GM21825 (cell line): ENCODE results near the gene GIMAP5.
"Not testable (repeated sequence)": the region's sequence is repeated elsewhere in the genome, so short reads cannot be mapped to it uniquely, and the experiment has no call there.

ENCODE experiments used
- ATAC-seq: cut with Tn5 transposase; IDR thresholded peaks from one replicate; pipeline ENCODE4 v1.9.1; 2021; ENCODE audit warnings: mild to moderate bottlenecking, moderate library complexity; ENCODE audit not compliant: unreplicated experiment

Gene GIMAP5

GRCh38 chr7:150766334-150766709, 29.1 kb downstream of the GIMAP5 start:
- ATAC-seq: no peak

GRCh38 chr7:150769768-150770167, 32.5 kb downstream of the GIMAP5 start:
- ATAC-seq: no peak

GRCh38 chr7:150774131-150774530, 36.9 kb downstream of the GIMAP5 start:
- ATAC-seq: not testable (repeated sequence)

- no peak for ATAC-seq
These were observed 41.0 kb downstream of the GIMAP5 start for GRCh38 chr7:150778014-150778737.

GRCh38 chr7:150778738-150779301, 41.6 kb downstream of the GIMAP5 start:
- ATAC-seq: no peak

GRCh38 chr7:150780292-150780691, 43.1 kb downstream of the GIMAP5 start:
- no peak for ATAC-seq

- ATAC-seq: no peak
These were observed 43.9 kb downstream of the GIMAP5 start for GRCh38 chr7:150781103-150781502.

GRCh38 chr7:150781961-150782360, 44.7 kb downstream of the GIMAP5 start:
- ATAC-seq: no peak

GRCh38 chr7:150784120-150784736, 47.0 kb downstream of the GIMAP5 start:
- ATAC-seq: no peak

- ATAC-seq: no peak
These were observed 47.7 kb downstream of the GIMAP5 start for GRCh38 chr7:150784954-150785353.

GRCh38 chr7:150787321-150788281, 50.4 kb downstream of the GIMAP5 start:
- no peak for ATAC-seq

GRCh38 chr7:150788474-150789269, 51.5 kb downstream of the GIMAP5 start:
- ATAC-seq: no peak

GRCh38 chr7:150790416-150791075, 53.3 kb downstream of the GIMAP5 start:
- ATAC-seq: no peak

- no peak for ATAC-seq
These were observed 54.1 kb downstream of the GIMAP5 start for GRCh38 chr7:150791304-150791703.

GRCh38 chr7:150791746-150792452, 54.7 kb downstream of the GIMAP5 start:
- ATAC-seq: no peak
